Dedifferentiated amniotic fluid mesenchymal stem cell (primary cell): ENCODE results near the gene REG4.
A peak's percentile ranks its signal among the peaks of the same experiment; 100 is the strongest.
"Not testable (repeated sequence)": the region's sequence is repeated elsewhere in the genome, so short reads cannot be mapped to it uniquely, and the experiment has no call there.

Experiments used
- DNase-seq: peaks from one replicate; pipeline ENCODE4 v3.0.0-alpha.2; 2016; ENCODE audit errors: extremely low spot score

REG4 gene

GRCh38 chr1:119811387-119811786 is at the start of gene REG4:
REG4 (minus strand) TSS chr1:119811460; CDS start chr1:119808769, 2,691 bp downstream.
- DNase-seq: no peak

GRCh38 chr1:119859647-119860046 is 48.4 kb upstream of the REG4 start:
- no peak for DNase-seq

GRCh38 chr1:119858556-119859214 is 47.4 kb upstream of the REG4 start:
- DNase-seq: not testable (repeated sequence)

GRCh38 chr1:119858126-119858525 is 46.9 kb upstream of the REG4 start:
- DNase-seq: no peak

GRCh38 chr1:119853155-119853554 is 41.9 kb upstream of the REG4 start:
- no peak for DNase-seq

GRCh38 chr1:119844206-119844605 is 32.9 kb upstream of the REG4 start:
- DNase-seq: not testable (repeated sequence)

- DNase-seq: no peak
Observed at GRCh38 chr1:119841306-119841705, 30.0 kb upstream of the REG4 start.

- DNase-seq: no peak
Observed at GRCh38 chr1:119840745-119841144, 29.5 kb upstream of the REG4 start.

- no peak for DNase-seq
Observed at GRCh38 chr1:119838236-119838635, 27.0 kb upstream of the REG4 start.

GRCh38 chr1:119834990-119835389 is 23.7 kb upstream of the REG4 start:
- DNase-seq: no peak

- DNase-seq: no peak
Observed at GRCh38 chr1:119831027-119831426, 19.8 kb upstream of the REG4 start.

- DNase-seq: no peak
Observed at GRCh38 chr1:119829625-119830024, 18.4 kb upstream of the REG4 start.

GRCh38 chr1:119829006-119829405 is 17.7 kb upstream of the REG4 start:
- DNase-seq: not testable (repeated sequence)

GRCh38 chr1:119828266-119828665 is 17.0 kb upstream of the REG4 start:
- DNase-seq: no peak

- DNase-seq: no peak
Observed at GRCh38 chr1:119827010-119827409, 15.8 kb upstream of the REG4 start.

GRCh38 chr1:119822406-119822805 is 11.1 kb upstream of the REG4 start:
- no peak for DNase-seq

GRCh38 chr1:119818181-119818580 is 6.9 kb upstream of the REG4 start:
- DNase-seq: no peak

- DNase-seq: no peak
Observed at GRCh38 chr1:119816407-119816806, 5.1 kb upstream of the REG4 start.

- no peak for DNase-seq
Observed at GRCh38 chr1:119815928-119816327, 4.7 kb upstream of the REG4 start.

- no peak for DNase-seq
Observed at GRCh38 chr1:119815361-119815760, 4.1 kb upstream of the REG4 start.

- no peak for DNase-seq
Observed at GRCh38 chr1:119814288-119814687, 3.0 kb upstream of the REG4 start.

- DNase-seq: no peak
Observed at GRCh38 chr1:119811985-119812557, 811 bp upstream of the REG4 start.

- DNase-seq: peak; percentile 49
Observed at GRCh38 chr1:119808972-119809550, 2.2 kb downstream of the REG4 start.
